Suprapubic skin (tissue), 4 donors: ENCODE data around the gene SLC49A3.

Experiments used
- EP300 ChIP-seq: sonication (generic); formaldehyde crosslinking; IDR thresholded peaks from one replicate; pipeline ENCODE4 v1.6.1; 2017; ENCODE audit warnings: antibody characterized with exemption
- POLR2A ChIP-seq, 2 donors: fragments of 450-650 bp; IDR thresholded peaks; one replicate each; pipeline ENCODE4 v1.6.1; 2017; ENCODE audit warnings: antibody characterized with exemption in 2 of 2, mild to moderate bottlenecking in 2 of 2, moderate library complexity in 2 of 2
- POLR2AphosphoS5 ChIP-seq, 3 donors: sonication (generic); formaldehyde crosslinking; IDR thresholded peaks; one replicate each; pipeline ENCODE4 v1.6.1; 2017; ENCODE audit warnings: antibody characterized with exemption in 3 of 3
- TF ChIP-seq, protein P1 (sequence below), 2 donors: fragments of 200-600 bp in 1 of 2; fragments of 450-650 bp in 1 of 2; sonication (generic) in 1 of 2; IDR thresholded peaks; one replicate each; pipeline ENCODE4 v1.5.1; 2016 to 2019; ENCODE audit warnings: antibody characterized with exemption in 2 of 2, mild to moderate bottlenecking in 1 of 2, moderate library complexity in 1 of 2

- TF ChIP-seq, protein P1, sequence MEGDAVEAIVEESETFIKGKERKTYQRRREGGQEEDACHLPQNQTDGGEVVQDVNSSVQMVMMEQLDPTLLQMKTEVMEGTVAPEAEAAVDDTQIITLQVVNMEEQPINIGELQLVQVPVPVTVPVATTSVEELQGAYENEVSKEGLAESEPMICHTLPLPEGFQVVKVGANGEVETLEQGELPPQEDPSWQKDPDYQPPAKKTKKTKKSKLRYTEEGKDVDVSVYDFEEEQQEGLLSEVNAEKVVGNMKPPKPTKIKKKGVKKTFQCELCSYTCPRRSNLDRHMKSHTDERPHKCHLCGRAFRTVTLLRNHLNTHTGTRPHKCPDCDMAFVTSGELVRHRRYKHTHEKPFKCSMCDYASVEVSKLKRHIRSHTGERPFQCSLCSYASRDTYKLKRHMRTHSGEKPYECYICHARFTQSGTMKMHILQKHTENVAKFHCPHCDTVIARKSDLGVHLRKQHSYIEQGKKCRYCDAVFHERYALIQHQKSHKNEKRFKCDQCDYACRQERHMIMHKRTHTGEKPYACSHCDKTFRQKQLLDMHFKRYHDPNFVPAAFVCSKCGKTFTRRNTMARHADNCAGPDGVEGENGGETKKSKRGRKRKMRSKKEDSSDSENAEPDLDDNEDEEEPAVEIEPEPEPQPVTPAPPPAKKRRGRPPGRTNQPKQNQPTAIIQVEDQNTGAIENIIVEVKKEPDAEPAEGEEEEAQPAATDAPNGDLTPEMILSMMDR (IDR thresholded peaks at IDR 0.05) = no peak
- no peak for TF ChIP-seq POLR2A (IDR thresholded peaks at IDR 0.05)
- TF ChIP-seq POLR2AphosphoS5 (IDR thresholded peaks at IDR 0.05) = no peak
- no peak for TF ChIP-seq EP300
Measured at GRCh38 chr4:661231-661630, 27.7 kb downstream of the SLC49A3 start.
